ENCODE results near the gene COPS6. TPM values are rescaled to one million over a fixed set of nuclear protein-coding genes. Genes with fewer than 3 reads are reported as not detected.

COPS6 gene
- total RNA-seq, 1 experiment from 2014 or later, result 110 TPM

GRCh38 chr7:100059251-100059739 is 29.5 kb upstream of the COPS6 start:
- no peaks in the 10 kb centered on the region for H3K9me3 Mint-ChIP-seq (ENCODE audit: low read depth, unreplicated experiment)
- H3K36me3 Mint-ChIP-seq (ENCODE audit: insufficient read depth, unreplicated experiment), result peaks cover 27% of the 10 kb centered on the region
- intact Hi-C loops (cut with micrococcal nuclease; ENCODE audit: unreplicated experiment), result no loop called here
- H3K4me1 Mint-ChIP-seq (ENCODE audit: low read depth, unreplicated experiment), result no peaks in the 10 kb centered on the region
- no peak for DNase-seq
- no peak overlapping the region for H3K27ac Mint-ChIP-seq (ENCODE audit: unreplicated experiment)
- BruUV-seq (replicated peaks), result no TSS peak
- no peak overlapping the region for H3K4me3 Mint-ChIP-seq (ENCODE audit: low read depth, unreplicated experiment)
- CTCF ChIA-PET, result no interaction called here
- H3K27me3 Mint-ChIP-seq (ENCODE audit: unreplicated experiment), result no peaks in the 10 kb centered on the region
- no peak for TF ChIP-seq CTCF (IDR thresholded peaks at IDR 0.05; ENCODE audit: unreplicated experiment)

- Mint-ChIP-seq H3K9me3 (ENCODE audit: low read depth, unreplicated experiment) (no peaks in the 10 kb centered on the region), H3K4me1 (ENCODE audit: low read depth, unreplicated experiment) (no peaks in the 10 kb centered on the region), H3K36me3 (ENCODE audit: insufficient read depth, unreplicated experiment) (peaks cover 36% of the 10 kb centered on the region), H3K4me3 (ENCODE audit: low read depth, unreplicated experiment) (no peak overlapping the region), H3K27ac (ENCODE audit: unreplicated experiment) (no peak overlapping the region), H3K27me3 (ENCODE audit: unreplicated experiment) (no peaks in the 10 kb centered on the region)
- DNase-seq, result no peak
- no peak for TF ChIP-seq CTCF (IDR thresholded peaks at IDR 0.05; ENCODE audit: unreplicated experiment)
- CTCF ChIA-PET, result interaction anchor here (0.6 kb wide), 2 partner anchors 8 to 46 kb away, joined by 3 to 4 read pairs; partner anchors contain the start of gene ZKSCAN1
- BruUV-seq (replicated peaks), result no TSS peak
- intact Hi-C loops (cut with micrococcal nuclease; ENCODE audit: unreplicated experiment), result no loop called here
These were observed 27.1 kb upstream of the COPS6 start for GRCh38 chr7:100061518-100062193.

- intact Hi-C loops (cut with micrococcal nuclease; ENCODE audit: unreplicated experiment), result no loop called here
- no peaks in the 10 kb centered on the region for H3K27me3 Mint-ChIP-seq (ENCODE audit: unreplicated experiment)
- BruUV-seq (replicated peaks), result no TSS peak
- CTCF ChIA-PET, result no interaction called here
- H3K4me1 Mint-ChIP-seq (ENCODE audit: low read depth, unreplicated experiment), result no peaks in the 10 kb centered on the region
- no peaks in the 10 kb centered on the region for H3K9me3 Mint-ChIP-seq (ENCODE audit: low read depth, unreplicated experiment)
- H3K4me3 Mint-ChIP-seq (ENCODE audit: low read depth, unreplicated experiment), result no peak overlapping the region
- no peak overlapping the region for H3K27ac Mint-ChIP-seq (ENCODE audit: unreplicated experiment)
- DNase-seq, result no peak
- TF ChIP-seq CTCF (IDR thresholded peaks at IDR 0.05; ENCODE audit: unreplicated experiment), result no peak
- peaks cover 27% of the 10 kb centered on the region for H3K36me3 Mint-ChIP-seq (ENCODE audit: insufficient read depth, unreplicated experiment)
These were observed 25.4 kb upstream of the COPS6 start for GRCh38 chr7:100063376-100063775.

- Mint-ChIP-seq H3K27me3 (ENCODE audit: unreplicated experiment) (no peaks in the 10 kb centered on the region), H3K9me3 (ENCODE audit: low read depth, unreplicated experiment) (no peaks in the 10 kb centered on the region), H3K4me1 (ENCODE audit: low read depth, unreplicated experiment) (no peaks in the 10 kb centered on the region), H3K4me3 (ENCODE audit: low read depth, unreplicated experiment) (no peak overlapping the region), H3K27ac (ENCODE audit: unreplicated experiment) (no peak overlapping the region), H3K36me3 (ENCODE audit: insufficient read depth, unreplicated experiment) (peaks cover 26% of the 10 kb centered on the region)
- CTCF ChIA-PET, result no interaction called here
- no peak for TF ChIP-seq CTCF (IDR thresholded peaks at IDR 0.05; ENCODE audit: unreplicated experiment)
- BruUV-seq (replicated peaks), result no TSS peak
- DNase-seq, result no peak
- intact Hi-C loops (cut with micrococcal nuclease; ENCODE audit: unreplicated experiment), result no loop called here
These were observed 24.6 kb upstream of the COPS6 start for GRCh38 chr7:100064162-100064561.
